OCI-LY1 (cell line): ENCODE data around the gene PIH1D1.

ENCODE experiments used
- H2AFZ ChIP-seq: fragments of 200-600 bp; sonication (generic), shearing (Covaris generic); 2 replicates; pipeline ENCODE4 v1.6.0; 2014; ENCODE audit warnings: antibody characterized with exemption, mild to moderate bottlenecking, low read length
- H3F3A ChIP-seq: fragments of 200-600 bp; sonication (generic), shearing (Covaris generic); 2 replicates; pipeline ENCODE4 v1.6.0; 2014; ENCODE audit warnings: mild to moderate bottlenecking, antibody characterized with exemption, low read length, moderate library complexity; ENCODE audit not compliant: insufficient read depth
- H3K27ac ChIP-seq: fragments of 200-600 bp; sonication (generic); 2 replicates; pipeline ENCODE4 v1.5.1; 2014; ENCODE audit warnings: low read length, mixed run types, mild to moderate bottlenecking, low read depth; ENCODE audit not compliant: poor library complexity, severe bottlenecking
- H3K27me3 ChIP-seq: fragments of 200-600 bp; sonication (generic); 2 replicates; pipeline ENCODE4 v1.6.0; 2014; ENCODE audit warnings: antibody characterized with exemption, mild to moderate bottlenecking, low read length, moderate library complexity; ENCODE audit not compliant: insufficient read depth
- H3K36me3 ChIP-seq: fragments of 200-600 bp; sonication (generic); 2 replicates; pipeline ENCODE4 v1.6.1; 2014; ENCODE audit warnings: mild to moderate bottlenecking, antibody characterized with exemption, low read length, moderate library complexity, mixed read lengths; ENCODE audit not compliant: insufficient read depth
- H3K4me1 ChIP-seq: fragments of 200-600 bp; sonication (generic); 2 replicates; pipeline ENCODE4 v1.5.1; 2014; ENCODE audit warnings: mild to moderate bottlenecking, low read length, moderate library complexity; ENCODE audit not compliant: insufficient read depth, severe bottlenecking
- H3K4me2 ChIP-seq: fragments of 200-600 bp; sonication (generic), shearing (Covaris generic); 2 replicates; pipeline ENCODE4 v1.6.1; 2014; ENCODE audit warnings: low read length
- H3K4me3 ChIP-seq: fragments of 200-600 bp; sonication (generic); 2 replicates; pipeline ENCODE4 v1.5.1; 2014; ENCODE audit warnings: low read length, low read depth, mild to moderate bottlenecking, mixed read lengths; ENCODE audit not compliant: poor library complexity, severe bottlenecking
- H3K79me2 ChIP-seq: fragments of 200-600 bp; shearing (Covaris generic); 2 replicates; pipeline ENCODE4 v1.6.1; 2016; ENCODE audit warnings: mixed run types, low read length, mixed read lengths; ENCODE audit not compliant: insufficient read depth
- H3K9ac ChIP-seq: fragments of 200-600 bp; sonication (generic), shearing (Covaris generic); 2 replicates; pipeline ENCODE4 v1.6.1; 2014; ENCODE audit warnings: mild to moderate bottlenecking, low read length, mixed read lengths
- H3K9me2 ChIP-seq: fragments of 200-600 bp; sonication (generic), shearing (Covaris generic); 2 replicates; pipeline ENCODE4 v1.6.1; 2014; ENCODE audit warnings: low read depth, mild to moderate bottlenecking, low read length, mixed read lengths
- H3K9me3 ChIP-seq: fragments of 200-600 bp; shearing (Covaris generic); 2 replicates; pipeline ENCODE4 v1.6.1; 2014; ENCODE audit warnings: low read length, mixed read lengths
- H4K20me1 ChIP-seq: fragments of 200-600 bp; sonication (generic), shearing (Covaris generic); 2 replicates; pipeline ENCODE4 v1.6.0; 2016; ENCODE audit warnings: mild to moderate bottlenecking, low read length; ENCODE audit not compliant: insufficient read depth
- CTCF ChIP-seq: fragments of 200-600 bp; sonication (generic), shearing (Covaris generic); IDR thresholded peaks from 2 replicates; pipeline ENCODE4 v1.5.1; 2017; ENCODE audit warnings: mild to moderate bottlenecking, antibody characterized with exemption, low read length, moderate library complexity, mixed read lengths
- EZH2 ChIP-seq: fragments of 200-600 bp; sonication (generic), shearing (Covaris generic); IDR thresholded peaks from 2 replicates; pipeline ENCODE4 v1.8.0; 2017; ENCODE audit warnings: borderline replicate concordance, mixed run types, mild to moderate bottlenecking, antibody characterized with exemption, low read length, moderate library complexity, mixed read lengths

The PIH1D1 gene

GRCh38 chr19:49430678-49431329 is 20.8 kb downstream of the PIH1D1 start:
- Histone ChIP-seq H2AFZ (no peak overlapping the region), H3K9ac (no peak overlapping the region), H3K79me2 (no peaks in the 10 kb centered on the region), H3K4me3 (no peak overlapping the region), H4K20me1 (no peaks in the 10 kb centered on the region), H3F3A (no peaks in the 10 kb centered on the region; the same call in 1 of the 2 replicates), H3K36me3 (no peaks in the 10 kb centered on the region), H3K27me3 (peaks cover 13% of the 10 kb centered on the region; the same call in 1 of the 2 replicates), H3K27ac (no peak overlapping the region), H3K4me1 (peaks cover 9% of the 10 kb centered on the region), H3K4me2 (no peak overlapping the region), H3K9me2 (no peaks in the 10 kb centered on the region), H3K9me3 (no peaks in the 10 kb centered on the region)
- TF ChIP-seq EZH2 (no peak), CTCF (peak; percentile 73)

GRCh38 chr19:49430172-49430677 is 21.4 kb downstream of the PIH1D1 start:
- TF ChIP-seq CTCF (no peak), EZH2 (no peak)
- H3K9ac ChIP-seq: no peak overlapping the region
- no peak overlapping the region for H3K4me3 ChIP-seq
- no peaks in the 10 kb centered on the region; the same call in 1 of the 2 replicates for H3F3A ChIP-seq
- H3K27ac ChIP-seq: no peak overlapping the region
- H4K20me1 ChIP-seq: no peaks in the 10 kb centered on the region
- H3K4me1 ChIP-seq: peaks cover 9% of the 10 kb centered on the region
- peaks cover 17% of the 10 kb centered on the region; the same call in 1 of the 2 replicates for H3K27me3 ChIP-seq
- no peak overlapping the region for H3K4me2 ChIP-seq
- no peaks in the 10 kb centered on the region for H3K36me3 ChIP-seq
- no peaks in the 10 kb centered on the region for H3K9me3 ChIP-seq
- H3K9me2 ChIP-seq: no peaks in the 10 kb centered on the region
- H3K79me2 ChIP-seq: no peaks in the 10 kb centered on the region
- H2AFZ ChIP-seq: no peak overlapping the region

- no peaks in the 10 kb centered on the region for H3K36me3 ChIP-seq
- no peaks in the 10 kb centered on the region for H3K9me3 ChIP-seq
- no peak overlapping the region for H3K9ac ChIP-seq
- no peaks in the 10 kb centered on the region for H3K79me2 ChIP-seq
- no peak overlapping the region for H3K4me3 ChIP-seq
- no peak overlapping the region for H2AFZ ChIP-seq
- peaks cover 9% of the 10 kb centered on the region for H3K4me1 ChIP-seq
- H3K27ac ChIP-seq: no peak overlapping the region
- H4K20me1 ChIP-seq: no peaks in the 10 kb centered on the region
- H3F3A ChIP-seq: no peaks in the 10 kb centered on the region; the same call in 1 of the 2 replicates
- H3K4me2 ChIP-seq: no peak overlapping the region
- no peaks in the 10 kb centered on the region for H3K9me2 ChIP-seq
- TF ChIP-seq CTCF (no peak), EZH2 (no peak)
- peaks cover 18% of the 10 kb centered on the region; the same call in 1 of the 2 replicates for H3K27me3 ChIP-seq
These were observed 22.8 kb downstream of the PIH1D1 start for GRCh38 chr19:49428547-49429451.
